ENCODE data around the gene PUSL1.

The PUSL1 gene

DNA sequence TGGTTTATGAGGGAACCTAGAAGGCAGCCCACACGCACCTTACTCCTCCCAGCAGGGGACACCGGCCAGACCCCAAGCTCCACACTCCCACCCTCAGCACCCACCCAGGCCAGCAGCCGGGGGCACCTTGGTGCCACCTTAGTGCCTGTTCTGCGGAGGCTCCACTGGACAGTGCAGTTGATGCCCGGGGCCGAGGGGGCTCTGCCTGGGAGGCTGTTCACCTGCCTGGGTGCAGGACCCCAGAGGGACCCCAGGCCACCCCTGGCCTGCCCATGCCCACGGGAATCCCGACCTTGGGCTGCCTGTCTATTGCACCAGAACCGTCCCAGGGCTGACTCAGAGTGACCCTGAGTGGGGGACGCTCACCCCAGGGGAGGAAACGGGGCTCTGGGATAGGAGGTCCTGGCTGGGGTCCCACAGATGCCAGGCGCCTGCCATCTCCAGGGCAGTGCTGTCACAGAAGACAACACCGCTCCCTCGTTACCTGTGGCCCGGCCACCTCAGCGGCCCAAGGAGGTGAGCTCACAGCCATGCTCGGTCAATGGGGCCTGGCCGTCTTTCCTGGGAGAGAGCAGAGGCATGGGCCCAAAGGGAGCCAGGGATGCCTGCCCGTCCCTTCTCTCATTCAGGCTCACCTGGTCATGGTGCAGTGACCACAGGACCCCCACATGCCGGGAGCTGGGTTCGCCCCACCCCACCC is 27.5 kb upstream of the PUSL1 start:
- ATAC-seq: no peak

DNA sequence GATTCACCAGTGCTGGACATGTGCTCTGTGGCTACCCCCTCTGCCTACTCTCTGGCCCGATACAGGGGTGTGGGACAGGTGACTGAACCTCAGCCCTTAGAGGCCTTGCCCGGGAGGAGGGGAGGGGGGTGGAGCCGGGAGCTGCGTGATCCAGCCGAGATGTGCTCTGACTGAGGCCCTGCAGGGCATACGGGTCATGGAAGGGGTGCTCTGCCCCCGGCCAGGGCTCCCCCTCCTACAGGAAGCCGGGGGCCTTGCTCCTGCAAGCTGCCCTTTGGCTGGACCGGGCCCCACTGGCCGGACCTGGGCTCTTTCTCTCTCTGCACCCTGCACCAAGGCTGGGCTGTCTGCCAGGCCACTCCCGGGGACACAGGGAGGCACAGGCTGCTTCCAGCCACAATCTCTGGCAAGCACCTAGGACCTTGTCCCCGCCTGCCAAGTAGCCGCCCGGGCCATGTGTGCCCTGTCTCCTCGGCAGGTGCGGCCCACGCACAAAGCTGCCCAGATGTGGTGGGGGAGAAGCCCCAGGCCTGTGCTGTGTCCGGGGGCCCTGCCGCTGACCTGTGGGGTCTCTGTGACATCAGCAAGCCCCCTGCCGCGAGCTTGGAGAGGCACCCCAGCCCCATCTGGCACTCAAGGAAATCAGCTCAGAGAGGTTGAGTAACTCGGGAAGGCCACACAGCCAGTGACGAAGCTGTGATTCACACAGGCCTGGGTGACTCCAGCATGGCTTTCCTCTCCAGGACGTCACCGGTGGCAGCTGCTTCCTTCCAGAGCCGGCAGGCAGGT is 26.7 kb upstream of the PUSL1 start:
- peak; percentile 59 to 78 for ATAC-seq

DNA sequence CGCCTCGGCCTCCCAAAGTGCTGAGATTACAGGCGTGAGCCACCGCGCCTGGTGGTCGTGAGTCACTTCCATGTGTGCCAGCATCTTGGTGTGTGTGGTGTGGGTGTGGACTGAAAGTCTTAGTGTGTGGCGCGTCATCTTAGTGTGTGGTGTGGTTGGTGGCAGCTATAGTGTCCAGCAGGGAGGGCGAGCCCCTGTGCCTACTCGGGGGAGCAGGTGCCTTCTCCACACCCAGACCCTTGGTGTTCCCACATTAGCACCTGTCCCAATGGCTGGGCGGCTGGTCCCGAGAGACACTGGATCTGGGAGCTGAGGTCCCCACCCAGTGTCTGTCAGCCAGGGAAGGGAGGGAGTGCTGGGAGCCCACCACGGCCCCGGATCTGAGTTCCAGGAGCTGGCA is 25.4 kb upstream of the PUSL1 start:
- peak in 1 of 2 donors; percentile 43 for ATAC-seq

DNA sequence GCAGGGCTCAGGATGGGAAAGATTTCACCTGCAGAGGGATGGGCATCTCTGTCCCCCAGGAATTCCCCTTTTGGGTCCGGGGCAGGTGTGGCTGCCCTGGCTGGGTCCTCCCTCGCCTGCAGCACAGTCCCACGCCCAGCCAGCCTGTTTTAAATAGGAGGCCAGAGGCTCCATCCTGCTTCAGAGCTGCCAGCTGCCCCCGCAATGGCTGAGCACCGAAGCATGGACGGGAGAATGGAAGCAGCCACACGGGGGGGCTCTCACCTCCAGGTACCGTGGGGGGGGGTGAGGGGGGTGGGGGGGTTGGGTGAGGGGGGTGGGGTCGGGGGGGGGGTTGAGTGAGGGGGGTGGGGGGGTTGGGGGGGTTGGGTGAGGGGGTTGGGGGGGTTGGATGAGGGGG is 24.6 kb upstream of the PUSL1 start:
- no peak for ATAC-seq

DNA sequence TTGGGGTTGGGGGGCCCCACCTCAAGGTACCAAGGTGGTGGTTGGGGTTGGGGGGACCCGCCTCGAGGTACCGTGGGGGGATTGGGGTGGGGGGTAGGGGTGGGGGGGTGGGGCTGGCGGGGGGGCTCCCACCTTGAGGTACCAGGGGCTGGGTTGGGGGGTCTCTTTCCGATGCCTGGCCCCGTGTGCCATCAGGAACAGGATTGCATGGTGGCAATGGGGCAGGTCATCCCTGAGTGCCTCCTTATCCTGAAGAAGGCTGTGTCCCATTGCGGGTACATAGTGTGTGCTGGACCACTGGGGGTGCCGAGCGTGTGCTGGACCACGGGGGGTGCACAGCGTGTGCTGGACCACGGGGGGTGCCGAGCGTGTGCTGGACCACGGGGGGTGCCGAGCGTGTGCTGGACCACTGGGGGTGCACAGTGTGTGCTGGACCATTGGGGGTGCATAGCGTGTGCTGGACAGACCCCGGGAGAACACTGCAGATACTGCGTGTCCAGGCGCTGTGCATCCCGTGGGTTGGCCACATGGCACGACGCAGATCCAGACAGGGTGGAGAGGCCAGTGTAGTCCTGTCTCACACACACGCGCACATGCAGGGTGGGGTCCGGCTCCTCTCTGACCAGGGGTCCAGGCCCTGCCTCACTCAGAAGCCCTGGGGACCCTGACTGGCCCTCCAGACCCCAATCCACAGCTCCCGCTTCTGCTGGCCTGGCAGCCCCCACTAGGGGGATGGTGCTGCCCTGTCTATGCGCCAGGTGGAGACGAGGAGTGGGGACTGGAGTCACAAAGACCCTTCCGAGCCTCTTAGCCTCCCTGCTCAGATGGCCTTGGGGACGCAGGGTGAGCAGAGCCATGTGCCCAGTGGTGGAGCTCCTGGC is 23.9 kb upstream of the PUSL1 start:
- ATAC-seq: no peak

DNA sequence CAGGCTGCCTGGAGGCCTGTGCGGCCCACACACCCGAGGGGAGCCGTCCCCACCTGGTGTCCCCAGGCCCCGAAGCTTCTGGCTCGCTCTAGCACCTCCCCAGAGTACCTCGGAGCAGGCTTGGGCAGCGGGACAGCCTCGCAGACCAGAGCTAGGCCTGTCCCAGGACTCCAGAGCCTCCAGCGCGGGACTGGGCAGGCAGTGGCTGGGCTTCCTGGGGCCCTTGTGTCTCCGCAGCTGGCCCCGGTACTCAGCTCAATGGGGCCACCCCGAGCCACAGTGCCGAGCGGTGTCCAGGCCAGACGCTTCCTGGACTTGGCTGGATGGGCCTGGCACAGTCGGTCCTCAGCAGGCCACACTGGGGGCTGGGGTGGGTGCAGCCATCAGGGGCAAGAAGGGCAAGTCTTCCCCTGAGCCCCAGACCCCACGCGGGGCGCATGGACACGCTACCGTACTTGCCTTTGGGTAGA is 23.3 kb upstream of the PUSL1 start:
- no peak for ATAC-seq

DNA sequence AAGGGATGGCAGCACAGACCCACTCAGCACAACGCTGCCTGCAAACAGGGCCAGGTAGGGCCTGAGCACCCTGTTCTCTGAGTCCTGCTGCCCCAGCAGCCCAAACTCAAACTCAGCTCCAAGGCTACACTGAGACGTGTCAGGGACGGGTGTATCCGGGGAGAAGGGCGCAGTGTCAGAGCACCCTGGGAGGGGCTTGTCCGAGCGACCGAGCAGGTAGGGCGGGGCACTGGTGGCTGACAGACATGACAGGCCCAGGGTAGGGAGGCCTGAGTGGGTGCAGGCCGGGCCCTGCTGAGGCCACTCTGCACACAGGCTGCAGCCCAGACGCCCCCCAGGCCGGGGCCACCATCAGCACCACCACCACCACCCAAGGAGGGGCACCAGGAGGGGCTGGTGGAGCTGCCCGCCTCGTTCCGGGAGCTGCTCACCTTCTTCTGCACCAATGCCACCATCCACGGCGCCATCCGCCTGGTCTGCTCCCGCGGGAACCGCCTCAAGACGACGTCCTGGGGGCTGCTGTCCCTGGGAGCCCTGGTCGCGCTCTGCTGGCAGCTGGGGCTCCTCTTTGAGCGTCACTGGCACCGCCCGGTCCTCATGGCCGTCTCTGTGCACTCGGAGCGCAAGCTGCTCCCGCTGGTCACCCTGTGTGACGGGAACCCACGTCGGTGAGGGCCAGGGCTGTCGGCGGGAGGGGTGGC is 22.6 kb upstream of the PUSL1 start:
- no peak for ATAC-seq

DNA sequence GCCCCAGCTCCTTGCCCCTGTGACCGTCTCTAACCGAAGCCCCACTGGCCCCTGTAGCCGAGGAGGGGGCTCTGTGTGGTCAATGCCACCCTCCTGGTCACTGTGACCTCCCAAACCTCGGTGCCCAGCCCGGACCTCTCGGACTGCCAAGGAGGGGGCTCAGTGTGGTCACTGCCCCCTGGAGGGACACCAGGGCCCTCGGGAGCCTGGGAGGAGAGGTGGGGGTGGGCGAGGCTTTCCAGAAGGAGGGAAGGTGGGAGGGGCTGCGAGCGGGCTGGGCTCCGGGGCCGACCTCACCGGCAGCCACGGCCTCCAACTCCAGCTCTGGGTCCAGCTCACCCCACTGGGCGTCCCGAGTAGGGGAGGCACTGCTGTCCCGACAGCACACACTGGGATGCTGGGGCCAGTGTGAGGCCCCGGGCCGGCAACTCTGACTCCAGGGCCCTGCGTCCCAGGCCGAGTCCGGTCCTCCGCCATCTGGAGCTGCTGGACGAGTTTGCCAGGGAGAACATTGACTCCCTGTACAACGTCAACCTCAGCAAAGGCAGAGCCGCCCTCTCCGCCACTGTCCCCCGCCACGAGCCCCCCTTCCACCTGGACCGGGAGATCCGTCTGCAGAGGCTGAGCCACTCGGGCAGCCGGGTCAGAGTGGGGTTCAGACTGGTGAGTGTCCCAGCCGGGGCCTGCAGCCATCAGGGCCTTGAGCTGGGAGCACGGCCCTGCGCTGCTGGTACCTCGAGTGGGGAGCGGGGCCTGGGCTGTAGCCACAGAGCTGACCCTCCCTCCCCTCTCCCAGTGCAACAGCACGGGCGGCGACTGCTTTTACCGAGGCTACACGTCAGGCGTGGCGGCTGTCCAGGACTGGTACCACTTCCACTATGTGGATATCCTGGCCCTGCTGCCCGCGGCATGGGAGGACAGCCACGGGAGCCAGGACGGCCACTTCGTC is 21.8 kb upstream of the PUSL1 start:
- ATAC-seq: no peak

DNA sequence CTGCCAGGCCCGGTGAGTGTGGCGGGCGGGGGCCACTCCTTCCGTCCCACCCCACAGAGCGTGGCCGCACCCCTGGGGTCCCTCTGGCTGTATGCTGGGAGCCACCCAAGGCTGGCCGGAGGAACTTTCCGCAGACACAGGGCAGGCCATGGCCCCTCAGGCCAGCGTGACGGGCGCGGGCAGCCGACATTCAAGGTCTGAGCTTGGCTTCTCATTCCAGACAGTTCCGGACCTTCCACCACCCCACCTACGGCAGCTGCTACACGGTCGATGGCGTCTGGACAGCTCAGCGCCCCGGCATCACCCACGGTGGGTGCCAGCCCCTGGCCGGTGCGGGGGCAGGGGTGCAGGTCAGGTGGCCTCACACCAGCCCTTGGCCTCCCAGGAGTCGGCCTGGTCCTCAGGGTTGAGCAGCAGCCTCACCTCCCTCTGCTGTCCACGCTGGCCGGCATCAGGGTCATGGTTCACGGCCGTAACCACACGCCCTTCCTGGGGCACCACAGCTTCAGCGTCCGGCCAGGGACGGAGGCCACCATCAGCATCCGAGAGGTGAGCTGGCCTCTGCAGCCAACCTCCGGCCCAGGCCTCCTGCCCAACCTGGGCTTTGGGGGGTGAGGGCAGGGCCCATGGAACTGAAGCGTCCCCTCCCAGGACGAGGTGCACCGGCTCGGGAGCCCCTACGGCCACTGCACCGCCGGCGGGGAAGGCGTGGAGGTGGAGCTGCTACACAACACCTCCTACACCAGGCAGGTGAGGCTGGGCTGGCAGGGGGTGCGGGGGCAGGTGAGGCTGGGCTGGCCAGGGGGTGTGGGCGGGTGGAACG is 20.9 kb upstream of the PUSL1 start:
- ATAC-seq: no peak

DNA sequence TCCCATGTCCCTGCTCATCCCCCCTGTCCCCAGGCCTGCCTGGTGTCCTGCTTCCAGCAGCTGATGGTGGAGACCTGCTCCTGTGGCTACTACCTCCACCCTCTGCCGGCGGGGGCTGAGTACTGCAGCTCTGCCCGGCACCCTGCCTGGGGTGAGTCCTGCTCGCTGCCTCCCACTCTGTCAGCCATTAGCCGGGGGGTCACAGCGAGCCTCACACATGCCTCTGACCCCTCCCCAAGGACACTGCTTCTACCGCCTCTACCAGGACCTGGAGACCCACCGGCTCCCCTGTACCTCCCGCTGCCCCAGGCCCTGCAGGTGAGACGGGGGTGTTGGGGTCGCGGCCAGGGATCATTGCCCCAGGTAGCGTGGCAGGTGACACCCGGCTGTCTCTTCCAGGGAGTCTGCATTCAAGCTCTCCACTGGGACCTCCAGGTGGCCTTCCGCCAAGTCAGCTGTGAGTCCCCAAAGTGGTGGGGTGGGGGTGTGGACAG is 18.1 kb upstream of the PUSL1 start:
- peak; percentile 48 to 52 for ATAC-seq

DNA sequence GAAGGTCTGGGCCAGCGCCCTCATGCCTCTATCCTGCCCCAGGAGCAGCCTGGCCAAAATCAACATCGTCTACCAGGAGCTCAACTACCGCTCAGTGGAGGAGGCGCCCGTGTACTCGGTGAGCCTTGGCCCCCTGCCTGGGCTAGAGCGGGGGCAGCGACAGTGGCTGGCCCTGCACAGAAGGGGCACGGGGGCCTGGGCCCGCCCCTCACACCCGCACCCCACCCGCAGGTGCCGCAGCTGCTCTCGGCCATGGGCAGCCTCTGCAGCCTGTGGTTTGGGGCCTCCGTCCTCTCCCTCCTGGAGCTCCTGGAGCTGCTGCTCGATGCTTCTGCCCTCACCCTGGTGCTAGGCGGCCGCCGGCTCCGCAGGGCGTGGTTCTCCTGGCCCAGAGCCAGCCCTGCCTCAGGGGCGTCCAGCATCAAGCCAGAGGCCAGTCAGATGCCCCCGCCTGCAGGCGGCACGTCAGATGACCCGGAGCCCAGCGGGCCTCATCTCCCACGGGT is 17.3 kb upstream of the PUSL1 start:
- ATAC-seq: no peak

DNA sequence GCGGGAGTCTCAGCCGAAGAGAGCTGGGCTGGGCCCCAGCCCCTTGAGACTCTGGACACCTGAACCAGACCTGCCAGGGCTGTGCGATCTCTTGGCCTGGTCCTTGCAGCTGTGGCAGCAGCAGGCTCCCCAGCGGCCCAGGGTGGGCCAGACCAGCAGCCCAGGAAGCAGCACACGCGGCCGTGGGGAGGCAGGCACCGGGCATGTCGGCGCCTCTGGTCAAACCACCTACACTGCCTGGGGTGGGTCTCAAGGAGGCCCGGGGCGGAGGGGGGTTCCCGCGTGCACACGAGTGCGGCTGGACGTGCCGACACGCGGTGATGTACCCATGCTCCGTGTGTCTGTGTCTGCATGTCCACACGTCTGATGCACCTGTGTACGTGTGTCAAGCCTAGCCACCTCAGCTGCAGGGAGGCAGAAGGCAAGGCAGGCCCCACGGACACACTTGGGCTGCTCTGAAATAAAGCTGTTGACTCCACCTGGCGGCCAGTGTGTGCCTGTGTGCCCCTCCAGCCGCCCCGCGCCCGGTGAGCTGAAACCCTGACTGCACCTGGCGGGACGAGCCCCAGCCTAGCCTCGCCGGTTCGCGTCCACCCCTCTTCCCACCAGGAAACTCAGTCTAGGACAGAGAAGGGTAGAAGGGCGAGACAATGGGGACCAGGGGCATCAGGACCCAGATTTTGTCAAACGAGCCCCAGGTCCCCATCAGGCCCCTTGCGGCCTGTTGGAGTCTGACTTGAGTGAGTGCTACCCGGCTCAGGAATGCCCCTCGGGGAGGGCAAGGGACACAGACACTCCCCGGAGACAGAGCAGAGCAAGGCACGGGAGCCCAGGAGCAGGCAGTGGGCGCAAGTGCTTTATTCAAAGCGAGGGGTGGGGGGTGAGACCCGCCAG is 16.6 kb upstream of the PUSL1 start:
- peak; percentile 85 to 89 for ATAC-seq

DNA sequence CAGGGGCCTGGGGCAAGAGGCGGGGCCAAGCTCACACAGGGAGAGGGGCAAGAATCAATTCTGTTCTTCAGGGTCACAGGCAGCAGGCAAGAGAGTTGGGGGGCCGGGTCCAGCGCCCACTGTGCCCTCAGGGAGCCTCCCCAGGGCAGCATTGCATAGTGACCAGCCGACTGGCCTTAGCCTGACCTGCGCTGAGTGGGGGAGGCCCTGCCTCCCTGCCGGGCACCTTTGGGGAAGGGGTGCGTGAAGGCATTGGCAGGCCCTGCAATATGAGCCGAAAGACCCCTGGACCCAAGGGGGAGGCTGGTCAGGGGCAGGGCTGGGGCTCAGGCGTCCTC is 16.0 kb upstream of the PUSL1 start:
- no peak for ATAC-seq

DNA sequence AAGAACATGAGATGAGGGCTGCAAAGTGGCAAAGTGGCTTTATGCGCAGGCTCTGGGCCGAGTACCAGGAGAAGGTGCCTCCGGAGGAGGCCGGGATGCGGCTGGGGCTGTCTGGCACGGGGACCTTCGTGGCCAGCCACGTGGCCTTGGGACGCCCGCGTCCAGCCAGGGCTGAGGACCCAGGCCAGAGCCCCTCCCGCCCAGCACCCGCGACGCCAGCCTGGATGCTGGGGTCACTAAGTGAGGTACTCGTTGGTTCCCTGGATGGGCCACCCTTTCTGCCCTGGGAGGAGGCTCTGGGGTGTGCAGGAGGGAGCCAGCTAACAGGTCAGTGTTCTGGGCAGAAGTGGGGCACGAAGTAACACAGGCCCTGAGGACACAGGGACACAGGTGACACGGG is 15.5 kb upstream of the PUSL1 start:
- ATAC-seq: no peak

DNA sequence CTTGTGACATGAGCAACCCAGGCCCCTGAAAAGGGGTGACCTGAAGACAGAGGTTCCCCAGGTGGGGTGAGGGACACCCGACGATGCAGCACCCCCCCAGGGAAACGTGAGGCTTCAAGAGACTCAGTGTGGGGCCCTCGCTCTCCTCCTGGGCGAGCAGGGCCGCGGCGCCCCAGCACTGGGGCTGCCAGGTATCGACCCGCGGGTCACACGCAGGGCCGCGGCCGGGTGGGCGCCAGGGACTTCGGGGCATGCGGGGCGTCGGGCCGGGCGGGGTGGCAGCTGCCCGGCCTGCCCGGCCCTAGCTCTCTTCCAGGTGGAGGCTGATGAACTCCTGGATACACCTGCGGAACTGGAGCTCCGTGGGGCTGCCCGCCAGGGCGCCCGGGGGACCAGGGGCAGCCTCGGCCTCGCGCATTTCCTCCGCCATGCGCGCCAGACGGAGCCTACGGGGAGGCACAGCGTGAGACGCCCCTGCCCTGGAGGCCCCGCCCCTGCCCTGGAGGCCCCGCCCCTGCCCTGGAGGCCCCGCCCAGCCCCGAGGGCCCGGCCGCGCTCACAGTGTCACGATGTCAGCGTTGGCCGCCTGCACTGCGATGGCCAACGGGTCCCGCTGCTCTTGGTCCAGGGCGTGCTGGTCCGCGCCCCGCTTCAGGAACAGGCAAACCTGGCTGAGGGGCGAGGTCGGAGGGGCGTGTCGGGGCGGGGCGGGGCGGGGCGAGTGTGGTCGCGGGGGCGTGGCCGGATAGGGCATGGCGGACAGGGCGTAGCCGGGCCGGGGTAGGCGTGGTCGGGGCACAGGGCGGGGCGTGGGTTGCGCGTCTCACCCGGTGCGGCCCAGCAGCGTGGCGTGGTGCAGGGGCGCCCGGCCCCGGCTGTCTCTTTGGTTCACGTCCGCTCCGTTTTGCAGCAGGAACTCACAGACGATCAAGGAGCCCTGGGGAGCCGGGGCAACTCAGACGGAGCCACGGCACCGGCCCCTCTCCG is 14.8 kb upstream of the PUSL1 start:
- no peak for ATAC-seq

DNA sequence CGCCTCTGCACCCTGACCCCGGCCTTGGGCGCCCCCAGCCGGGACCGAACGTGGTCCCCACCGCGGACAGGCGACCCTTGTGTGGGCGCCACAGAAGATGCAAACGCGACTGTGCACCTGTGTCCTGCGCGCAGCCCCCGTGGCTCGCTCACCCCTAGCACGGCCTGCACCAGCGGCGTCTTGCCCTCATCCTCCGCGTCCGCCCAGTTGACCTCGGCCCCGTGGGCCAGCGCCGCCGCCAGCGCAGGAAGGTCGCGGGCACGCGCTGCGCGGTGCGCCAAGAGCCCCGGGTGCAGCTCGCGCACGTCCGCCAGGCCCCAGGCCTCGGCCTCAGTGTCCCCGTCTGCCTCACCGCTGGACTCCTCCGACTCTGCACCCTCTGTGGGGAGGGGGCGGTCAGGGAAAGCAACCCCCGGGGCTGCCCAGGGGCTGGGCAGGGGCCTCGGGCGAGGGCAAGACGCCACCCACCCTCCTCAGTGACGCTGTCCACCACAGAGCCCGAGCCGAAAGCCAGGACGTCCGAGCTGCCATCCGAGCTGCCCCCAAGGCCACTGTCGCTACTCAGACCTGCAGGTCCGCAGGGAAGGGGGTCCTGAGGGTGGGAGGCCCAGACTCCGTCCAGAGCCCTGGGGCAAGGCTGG is 14.0 kb upstream of the PUSL1 start:
- no peak for ATAC-seq
